ENCODE measurements around the gene BAG5. TPM values are rescaled to one million over a fixed set of nuclear protein-coding genes. Genes with fewer than 3 reads are reported as not detected.
A peak's percentile ranks its signal among the peaks of the same experiment; 100 is the strongest.
"Not testable (repeated sequence)": the region's sequence is repeated elsewhere in the genome, so short reads cannot be mapped to it uniquely, and the experiment has no call there.

Gene BAG5
- total RNA-seq, 1 experiment from 2014 or later, result 23.8 TPM

- DNase-seq (ENCODE audit: low read depth), result not testable (repeated sequence)
These were observed 36.8 kb downstream of the BAG5 start for GRCh38 chr14:103525430-103526246.

- DNase-seq (ENCODE audit: low read depth), result no peak
These were observed 38.2 kb downstream of the BAG5 start for GRCh38 chr14:103524002-103524935.

GRCh38 chr14:103523575-103523954 is 38.9 kb downstream of the BAG5 start:
- DNase-seq (ENCODE audit: low read depth), result no peak

GRCh38 chr14:103522649-103523574 is 39.5 kb downstream of the BAG5 start, which contains the start of gene CKB:
TSS of gene CKB (minus strand) at chr14:103522830. CDS start at chr14:103522493, 337 bp downstream.
- no peak for DNase-seq (ENCODE audit: low read depth)

GRCh38 chr14:103521951-103522563 is 40.4 kb downstream of the BAG5 start:
- DNase-seq (ENCODE audit: low read depth), result no peak

GRCh38 chr14:103521438-103521950 is 41.0 kb downstream of the BAG5 start:
- DNase-seq (ENCODE audit: low read depth), result no peak

- DNase-seq (ENCODE audit: low read depth), result peak; percentile 70
These were observed 41.6 kb downstream of the BAG5 start for GRCh38 chr14:103520657-103521437.

- no peak for DNase-seq (ENCODE audit: low read depth)
These were observed 42.2 kb downstream of the BAG5 start for GRCh38 chr14:103520269-103520656.

- DNase-seq (ENCODE audit: low read depth), result no peak
These were observed 42.6 kb downstream of the BAG5 start for GRCh38 chr14:103519837-103520212.

- peak; percentile 86 for DNase-seq (ENCODE audit: low read depth)
These were observed 43.2 kb downstream of the BAG5 start for GRCh38 chr14:103519043-103519836.

GRCh38 chr14:103518422-103519042 is 43.9 kb downstream of the BAG5 start:
- DNase-seq (ENCODE audit: low read depth), result peak; percentile 72

GRCh38 chr14:103517721-103518421 is 44.6 kb downstream of the BAG5 start:
- no peak for DNase-seq (ENCODE audit: low read depth)

GRCh38 chr14:103517174-103517566 is 45.3 kb downstream of the BAG5 start:
- no peak for DNase-seq (ENCODE audit: low read depth)

- no peak for DNase-seq (ENCODE audit: low read depth)
These were observed 45.9 kb downstream of the BAG5 start for GRCh38 chr14:103516426-103517173.

- DNase-seq (ENCODE audit: low read depth), result no peak
These were observed 47.6 kb downstream of the BAG5 start for GRCh38 chr14:103514596-103515421.
